ENCODE data around the gene SLC48A1.

DNA sequence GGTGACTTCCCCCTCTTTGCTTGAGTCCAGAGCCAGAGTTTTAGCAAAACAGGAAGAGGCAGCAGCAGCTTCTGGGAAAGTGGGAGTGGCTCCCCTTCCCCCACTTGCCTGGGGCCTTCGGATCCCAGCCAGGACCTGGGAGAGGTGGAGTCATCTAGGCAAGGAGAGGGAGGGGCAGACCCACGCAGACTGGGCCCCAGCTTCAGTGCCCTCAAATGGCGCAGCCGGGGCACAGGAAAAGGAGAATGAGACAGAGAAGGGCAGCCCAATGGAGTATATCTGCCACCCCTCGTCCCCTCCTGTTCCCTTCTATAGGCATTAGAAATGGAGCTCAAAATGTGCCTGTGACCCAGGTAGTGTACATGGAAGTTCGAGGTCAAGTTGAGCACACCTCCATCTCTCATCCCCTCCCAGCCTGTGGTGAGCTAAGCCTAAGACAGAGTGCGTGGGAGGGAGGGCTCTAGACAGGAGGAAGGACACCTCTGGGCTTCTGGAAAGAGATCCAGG, 56.0 kb downstream of the SLC48A1 start:
- TF ChIP-seq POLR2AphosphoS5 (IDR thresholded peaks at IDR 0.05; ENCODE audit: borderline replicate concordance, low read depth, low read length) (peak; percentile 80), EZH2 (IDR thresholded peaks at IDR 0.05) (no peak), FOXP2 (optimal IDR thresholded peaks at IDR 0.05; ENCODE audit: control extremely low read depth, extremely low read length, insufficient read depth) (peak; percentile 67)
